GM20000 (cell line): ENCODE measurements around the gene IPO13.

Source experiments
- DNase-seq: peaks from one replicate; pipeline ENCODE4 v3.0.0; 2012; ENCODE audit warnings: low spot score
- CTCF ChIP-seq: IDR thresholded peaks from 2 replicates; pipeline ENCODE4 v1.5.1; 2012; ENCODE audit warnings: mild to moderate bottlenecking, control low read depth; ENCODE audit errors: extremely low read depth, missing control alignments

The IPO13 gene

GRCh38 chr1:43971336-43971980 lies 24.7 kb downstream of the IPO13 start:
- TF ChIP-seq CTCF, result no peak
- DNase-seq, result no peak

GRCh38 chr1:43973981-43974442 lies 27.3 kb downstream of the IPO13 start:
- no peak for TF ChIP-seq CTCF
- no peak for DNase-seq

- no peak for TF ChIP-seq CTCF
- DNase-seq, result peak; percentile 97
Observed at GRCh38 chr1:43974443-43975248, 27.9 kb downstream of the IPO13 start, which contains the start of gene ATP6V0B. Gene ATP6V0B, plus strand, starts transcription at chr1:43974960. Its CDS starts 81 bp downstream, at chr1:43975041.

GRCh38 chr1:43975249-43975961 lies 28.7 kb downstream of the IPO13 start:
- peak; percentile 56 for DNase-seq

GRCh38 chr1:43976045-43976444 lies 29.3 kb downstream of the IPO13 start:
- TF ChIP-seq CTCF, result no peak
- DNase-seq, result no peak

More at GRCh38 chr1:43975249-43975961, 28.7 kb downstream of the IPO13 start:
- no peak for TF ChIP-seq CTCF

GRCh38 chr1:43976890-43977289 lies 30.1 kb downstream of the IPO13 start:
- no peak for DNase-seq
- no peak for TF ChIP-seq CTCF
